LNCaP clone FGC (cell line): ENCODE results near the gene AIFM1.

Experiments
- DNase-seq: peaks from one replicate; pipeline ENCODE4 v3.0.0-alpha.2; 2011; ENCODE audit warnings: low read depth
- H3K4me3 ChIP-seq: 2 replicates; pipeline ENCODE4 v1.5.1; 2011; ENCODE audit warnings: mild to moderate bottlenecking, low read depth, low read length, control low read depth
- CTCF ChIP-seq: IDR thresholded peaks from 2 replicates; pipeline ENCODE4 v1.5.1; 2012; ENCODE audit warnings: mild to moderate bottlenecking; ENCODE audit not compliant: control insufficient read depth, insufficient read depth; ENCODE audit errors: extremely low read depth

AIFM1 gene

GRCh38 chrX:130165703-130166502 is at the start of gene AIFM1:
AIFM1 (minus strand) TSS chrX:130165841; CDS start chrX:130165656, 185 bp downstream.
- H3K4me3 ChIP-seq: peak within 1 kb of the TSS; percentile 74
- DNase-seq: peak; percentile 92
- no peak for TF ChIP-seq CTCF

- no peak overlapping the region for H3K4me3 ChIP-seq
- no peak for DNase-seq
- TF ChIP-seq CTCF: no peak
Measured at GRCh38 chrX:130213376-130213775, 47.7 kb upstream of the AIFM1 start.

- no peak overlapping the region for H3K4me3 ChIP-seq
- no peak for DNase-seq
- TF ChIP-seq CTCF: no peak
Measured at GRCh38 chrX:130212371-130212770, 46.7 kb upstream of the AIFM1 start.

- no peak overlapping the region for H3K4me3 ChIP-seq
- no peak for TF ChIP-seq CTCF
- DNase-seq: no peak
Measured at GRCh38 chrX:130211415-130212186, 46.0 kb upstream of the AIFM1 start.

GRCh38 chrX:130204647-130205046 is 39.0 kb upstream of the AIFM1 start:
- TF ChIP-seq CTCF: no peak
- no peak overlapping the region for H3K4me3 ChIP-seq
- DNase-seq: no peak

- no peak for TF ChIP-seq CTCF
- H3K4me3 ChIP-seq: no peak overlapping the region
- peak; percentile 87 for DNase-seq
Measured at GRCh38 chrX:130197464-130197863, 31.8 kb upstream of the AIFM1 start.
